Uterus (tissue), 2 donors: ENCODE measurements around the gene IL6.

ENCODE experiments used
- CTCF ChIP-seq, 4 experiments: fragments of 200-600 bp in 2 of 4; fragments of 450-650 bp in 2 of 4; sonication (generic) in 2 of 4; IDR thresholded peaks; one replicate each; pipeline ENCODE4 v1.5.1; 2016 to 2019; ENCODE audit warnings: antibody characterized with exemption in 4 of 4, mild to moderate bottlenecking in 2 of 4, moderate library complexity in 1 of 4
- POLR2A ChIP-seq, 2 donors: fragments of 450-650 bp; IDR thresholded peaks; one replicate each; pipeline ENCODE4 v1.6.1; 2016; ENCODE audit warnings: antibody characterized with exemption in 2 of 2, mild to moderate bottlenecking in 1 of 2, moderate library complexity in 1 of 2

- TF ChIP-seq POLR2A (IDR thresholded peaks at IDR 0.05) (no peak), CTCF (IDR thresholded peaks at IDR 0.05) (no peak)
Observed at GRCh38 chr7:22688084-22688483, 38.9 kb upstream of the IL6 start.
